Measurements from ENCODE around the gene CALY. TPM values are rescaled to one million over a fixed set of nuclear protein-coding genes. Genes with fewer than 3 reads are reported as not detected.

Gene CALY
- polyA plus RNA-seq, 2 of the 4 experiments (the other 2 are of a cell fraction) = 0.30 to 0.63 TPM

GRCh38 chr10:133355266-133355665, 18.6 kb upstream of the CALY start:
- FAIRE-seq = no peak
- no peaks in the 10 kb centered on the region for H3K9me3 ChIP-seq
- CTCF ChIA-PET = interaction anchor here (0.7 to 5.5 kb wide), 3 partner anchors 8 to 47 kb away, joined by 3 to 38 read pairs (median 4); partner anchors contain the start of gene PRAP1
- no peak for ATAC-seq
- peaks cover 10% of the 10 kb centered on the region; the same call in 1 of the 3 replicates for H3K4me1 ChIP-seq
- no peak for DNase-seq (ENCODE audit: low read depth in 1 of 2, low spot score in 1 of 2)
- no peak overlapping the region for H3K4me3 ChIP-seq
- TF ChIP-seq CHD4 (IDR thresholded peaks at IDR 0.05; ENCODE audit: borderline replicate concordance) (no peak), TP53 (CRISPR knock-in tag; IDR thresholded peaks at IDR 0.05) (no peak), ZNF302 (CRISPR knock-in tag; IDR thresholded peaks at IDR 0.05) (no peak)
- POLR2A ChIA-PET = no interaction called here
- 77% methylated on average over 4 of the region's 6 CpGs for WGBS (ENCODE audit: missing lambda C conversion rate)
- no peak overlapping the region for H3K27ac ChIP-seq
- no peak overlapping the region for H3K4me2 ChIP-seq

- Histone ChIP-seq H3K4me1 (peaks cover 10% of the 10 kb centered on the region; the same call in 1 of the 3 replicates), H3K27ac (no peak overlapping the region), H3K9me3 (no peaks in the 10 kb centered on the region), H3K4me3 (no peak overlapping the region), H3K4me2 (no peak overlapping the region)
- no peak for FAIRE-seq
- CTCF ChIA-PET = interaction anchor here (0.7 to 5.5 kb wide), 3 partner anchors 8 to 47 kb away, joined by 3 to 38 read pairs (median 4); partner anchors contain the start of gene PRAP1
- no peak for ATAC-seq
- no peak for TF ChIP-seq CHD4 (IDR thresholded peaks at IDR 0.05; ENCODE audit: borderline replicate concordance)
- no peak for TF ChIP-seq POLR2AphosphoS2 (conservative IDR thresholded peaks at IDR 0.05; ENCODE audit: low read length)
- TF ChIP-seq FOSB (CRISPR knock-in tag; IDR thresholded peaks at IDR 0.05) = no peak
- no peak for TF ChIP-seq GATA3 (IDR thresholded peaks at IDR 0.05; ENCODE audit: borderline replicate concordance)
- TF ChIP-seq REST (IDR thresholded peaks at IDR 0.05) = no peak
- TF ChIP-seq TFCP2L1 (CRISPR knock-in tag; IDR thresholded peaks at IDR 0.05) = no peak
- TF ChIP-seq BHLHE40 (IDR thresholded peaks at IDR 0.05; ENCODE audit: low read depth, low read length) = no peak
- no peak for TF ChIP-seq CHD2 (IDR thresholded peaks at IDR 0.05; ENCODE audit: low read length, partially characterized antibody)
- no peak for TF ChIP-seq HDAC2 (IDR thresholded peaks at IDR 0.05)
- TF ChIP-seq RARB (CRISPR knock-in tag; IDR thresholded peaks at IDR 0.05) = no peak
- no peak for TF ChIP-seq HOXA7 (CRISPR knock-in tag; IDR thresholded peaks at IDR 0.05)
- no peak for TF ChIP-seq RCOR1 (IDR thresholded peaks at IDR 0.05; ENCODE audit: low read depth, low read length)
- WGBS (ENCODE audit: missing lambda C conversion rate) = 84% methylated on average over 8 of the region's 14 CpGs
- no peak for DNase-seq (ENCODE audit: low read depth in 1 of 2, low spot score in 1 of 2)
- POLR2A ChIA-PET = no interaction called here
Measured at GRCh38 chr10:133354672-133355240, 18.1 kb upstream of the CALY start.

GRCh38 chr10:133353988-133354605, 17.4 kb upstream of the CALY start:
- FAIRE-seq = no peak
- H3K4me3 ChIP-seq = no peak overlapping the region
- POLR2A ChIA-PET = no interaction called here
- H3K27ac ChIP-seq = no peak overlapping the region
- CTCF ChIA-PET = interaction anchor here (1.1 to 2.6 kb wide), 3 partner anchors 10 to 39 kb away, joined by 3 to 15 read pairs (median 3); no protein-coding TSS in a partner anchor
- no peak for DNase-seq (ENCODE audit: low read depth in 1 of 2, low spot score in 1 of 2)
- no peak overlapping the region for H3K4me2 ChIP-seq
- no peaks in the 10 kb centered on the region for H3K9me3 ChIP-seq
- ATAC-seq = no peak
- H3K4me1 ChIP-seq = peaks cover 10% of the 10 kb centered on the region; the same call in 1 of the 3 replicates
- 82% methylated on average over 13 of the region's 16 CpGs for WGBS (ENCODE audit: missing lambda C conversion rate)
- no peak for TF ChIP-seq PHF8 (IDR thresholded peaks at IDR 0.05; ENCODE audit: borderline replicate concordance, low read depth)
- no peak for TF ChIP-seq CHD4 (IDR thresholded peaks at IDR 0.05; ENCODE audit: borderline replicate concordance)
- TF ChIP-seq REST (IDR thresholded peaks at IDR 0.05) = no peak
- no peak for TF ChIP-seq BHLHE40 (IDR thresholded peaks at IDR 0.05; ENCODE audit: low read depth, low read length)
- no peak for TF ChIP-seq MAX (IDR thresholded peaks at IDR 0.05)
- TF ChIP-seq GATA3 (IDR thresholded peaks at IDR 0.05; ENCODE audit: borderline replicate concordance) = no peak
- no peak for TF ChIP-seq MYC (IDR thresholded peaks at IDR 0.05; ENCODE audit: borderline replicate concordance, low read length)
- no peak for TF ChIP-seq ZNF302 (CRISPR knock-in tag; IDR thresholded peaks at IDR 0.05)
- TF ChIP-seq TP53 (CRISPR knock-in tag; IDR thresholded peaks at IDR 0.05) = no peak
- TF ChIP-seq HEYL (CRISPR knock-in tag; IDR thresholded peaks at IDR 0.05) = no peak
- no peak for TF ChIP-seq USF2 (IDR thresholded peaks at IDR 0.05)
- TF ChIP-seq RAD21 (conservative IDR thresholded peaks at IDR 0.05 in 1 of 2, IDR thresholded peaks at IDR 0.05 in 1 of 2) = no peak
- no peak for TF ChIP-seq FOXS1 (CRISPR knock-in tag; IDR thresholded peaks at IDR 0.05)
- no peak for TF ChIP-seq MAFK (IDR thresholded peaks at IDR 0.05; ENCODE audit: partially characterized antibody)
- no peak for TF ChIP-seq POLR2AphosphoS2 (conservative IDR thresholded peaks at IDR 0.05; ENCODE audit: low read length)
- TF ChIP-seq EP300 (IDR thresholded peaks at IDR 0.05) = no peak
